GM21515 (cell line): Measurements from ENCODE around the gene ADGRA1.

Source experiments
- ATAC-seq: cut with Tn5 transposase; IDR thresholded peaks from one replicate; pipeline ENCODE4 v1.9.1; 2021; ENCODE audit not compliant: unreplicated experiment

The ADGRA1 gene

DNA sequence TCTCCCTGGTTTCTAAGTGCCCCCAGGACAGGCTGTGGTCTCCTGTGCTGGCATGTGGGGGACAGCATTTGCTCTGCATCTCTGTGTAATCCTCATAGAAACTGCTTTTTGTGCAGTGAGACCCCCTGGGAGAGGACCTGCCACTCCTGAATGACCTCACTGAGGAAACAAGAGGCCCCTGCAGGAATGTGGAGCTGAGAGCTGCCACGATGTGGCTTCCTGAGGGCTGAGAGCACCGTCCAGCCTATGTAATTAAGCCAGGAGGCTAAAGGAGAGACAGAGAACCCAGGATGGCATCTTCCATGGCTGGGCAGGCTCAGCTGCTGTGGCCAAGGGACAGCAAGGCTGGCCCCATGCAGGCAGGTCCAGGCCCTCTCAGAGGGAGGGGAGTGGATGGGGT is 32.3 kb upstream of the ADGRA1 start:
- ATAC-seq = no peak

- no peak for ATAC-seq
These were observed 31.7 kb upstream of the ADGRA1 start for GRCh38 chr10:133056001-133056400.

DNA sequence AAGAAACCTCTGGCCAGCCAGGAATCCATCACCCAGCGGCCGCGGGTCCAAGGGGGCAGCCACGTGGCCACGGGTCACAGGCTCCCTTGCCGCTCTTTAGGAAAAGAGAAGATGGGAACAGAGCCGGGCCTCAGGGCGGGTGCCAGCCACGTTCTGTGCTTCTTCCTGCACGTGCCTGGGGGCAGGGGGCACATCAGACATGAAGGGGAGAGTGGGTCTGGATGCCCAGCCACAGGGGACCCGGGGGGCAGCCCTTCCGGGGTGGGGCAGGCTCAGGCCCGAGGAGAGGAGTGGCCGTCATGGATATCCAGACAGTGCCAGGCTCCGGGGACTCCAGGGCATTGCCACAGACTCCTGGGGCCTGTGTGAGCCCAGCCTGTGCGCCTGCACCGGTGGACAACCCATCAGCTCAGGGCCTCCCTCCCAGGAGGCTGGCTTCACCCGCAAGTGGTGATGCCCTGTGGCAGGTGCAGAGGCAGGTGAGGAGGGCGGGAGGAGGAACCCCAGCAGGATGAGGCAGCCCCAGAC is 31.0 kb upstream of the ADGRA1 start:
- no peak for ATAC-seq

DNA sequence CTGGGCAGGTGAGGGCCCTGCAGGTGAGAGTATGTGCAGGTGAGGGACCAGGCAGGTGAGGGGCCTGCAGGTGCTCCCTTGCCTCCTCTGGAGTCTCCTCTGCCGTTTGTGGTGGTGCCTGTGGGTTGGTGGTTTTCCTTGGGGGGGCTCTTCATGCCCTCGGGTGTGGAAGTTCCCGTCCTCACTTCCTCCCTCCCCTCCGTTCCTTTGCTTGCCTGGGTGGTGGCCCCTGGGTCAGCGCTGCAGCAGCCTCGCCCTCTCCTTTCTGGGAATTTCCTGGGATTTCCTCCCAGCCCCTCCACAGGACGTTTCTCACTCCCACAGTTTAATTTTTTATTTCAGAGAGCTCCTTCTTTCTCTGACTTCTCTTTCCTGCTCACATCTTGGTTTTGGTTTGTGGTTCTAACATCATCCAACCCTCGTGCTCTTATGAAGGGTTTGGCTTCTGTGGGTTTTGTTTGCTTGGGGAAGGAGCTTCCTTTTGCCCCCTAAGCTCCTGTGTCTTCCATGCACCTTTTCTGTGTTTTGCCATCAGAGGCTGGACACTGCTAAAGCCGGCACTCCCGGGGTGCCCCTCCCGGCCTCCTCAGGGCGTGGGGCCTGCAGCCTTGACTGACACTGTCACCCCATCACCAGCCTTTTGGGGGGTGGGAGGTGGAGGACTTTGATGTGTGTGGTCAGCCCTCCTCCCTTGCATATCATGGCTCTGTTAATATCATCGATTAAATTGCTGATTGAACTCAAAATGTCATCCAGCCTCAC is 29.2 kb upstream of the ADGRA1 start:
- ATAC-seq = no peak

GRCh38 chr10:133059093-133059470 is 28.6 kb upstream of the ADGRA1 start:
- ATAC-seq = no peak

GRCh38 chr10:133059571-133059970 is 28.2 kb upstream of the ADGRA1 start:
- ATAC-seq = no peak

GRCh38 chr10:133060022-133060421 is 27.7 kb upstream of the ADGRA1 start:
- no peak for ATAC-seq

DNA sequence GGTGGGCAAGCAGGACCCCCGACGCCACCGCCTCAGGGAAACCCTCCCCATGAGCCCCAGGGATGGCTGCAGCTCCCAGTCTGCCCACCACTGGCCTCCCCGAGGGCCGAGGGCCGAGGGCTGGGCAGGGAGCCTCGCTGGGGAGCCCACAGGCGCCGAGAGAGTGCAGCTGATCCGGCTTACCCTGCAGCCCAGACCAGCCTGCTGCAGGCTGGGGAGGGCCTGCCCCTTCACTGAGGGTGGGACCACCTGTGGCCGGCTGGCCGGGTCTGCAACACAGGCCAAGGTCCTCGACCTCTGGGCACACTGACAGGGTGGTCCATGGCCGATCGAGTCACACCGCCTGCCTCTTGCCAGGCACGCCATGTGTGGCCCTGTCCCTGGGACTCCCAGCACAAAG is 27.3 kb upstream of the ADGRA1 start:
- ATAC-seq = no peak

- no peak for ATAC-seq
These were observed 26.8 kb upstream of the ADGRA1 start for GRCh38 chr10:133060881-133061280.

GRCh38 chr10:133061296-133062038 is 26.3 kb upstream of the ADGRA1 start:
- ATAC-seq = no peak

DNA sequence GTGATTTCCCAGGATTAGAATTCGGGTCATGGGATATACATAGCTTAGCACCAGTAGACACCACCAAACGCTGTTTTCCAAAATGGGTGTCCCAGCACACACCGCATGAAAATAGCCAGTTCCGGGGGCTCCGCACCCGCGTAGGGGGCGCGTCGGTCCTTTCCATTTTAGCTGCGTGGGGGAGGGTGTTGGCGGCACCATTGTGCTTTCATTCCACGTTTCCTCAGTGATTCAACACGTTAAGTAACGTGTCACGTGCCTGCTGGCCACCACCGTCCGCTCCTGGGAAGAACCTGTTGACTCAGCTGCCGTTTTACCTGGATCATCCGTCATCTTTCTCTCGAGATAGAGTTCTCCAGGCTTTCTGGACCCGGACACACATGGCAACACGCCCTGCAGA is 25.6 kb upstream of the ADGRA1 start:
- ATAC-seq = no peak

- ATAC-seq = no peak
These were observed 25.1 kb upstream of the ADGRA1 start for GRCh38 chr10:133062635-133063034.

GRCh38 chr10:133067149-133068105 is 20.3 kb upstream of the ADGRA1 start:
- no peak for ATAC-seq

DNA sequence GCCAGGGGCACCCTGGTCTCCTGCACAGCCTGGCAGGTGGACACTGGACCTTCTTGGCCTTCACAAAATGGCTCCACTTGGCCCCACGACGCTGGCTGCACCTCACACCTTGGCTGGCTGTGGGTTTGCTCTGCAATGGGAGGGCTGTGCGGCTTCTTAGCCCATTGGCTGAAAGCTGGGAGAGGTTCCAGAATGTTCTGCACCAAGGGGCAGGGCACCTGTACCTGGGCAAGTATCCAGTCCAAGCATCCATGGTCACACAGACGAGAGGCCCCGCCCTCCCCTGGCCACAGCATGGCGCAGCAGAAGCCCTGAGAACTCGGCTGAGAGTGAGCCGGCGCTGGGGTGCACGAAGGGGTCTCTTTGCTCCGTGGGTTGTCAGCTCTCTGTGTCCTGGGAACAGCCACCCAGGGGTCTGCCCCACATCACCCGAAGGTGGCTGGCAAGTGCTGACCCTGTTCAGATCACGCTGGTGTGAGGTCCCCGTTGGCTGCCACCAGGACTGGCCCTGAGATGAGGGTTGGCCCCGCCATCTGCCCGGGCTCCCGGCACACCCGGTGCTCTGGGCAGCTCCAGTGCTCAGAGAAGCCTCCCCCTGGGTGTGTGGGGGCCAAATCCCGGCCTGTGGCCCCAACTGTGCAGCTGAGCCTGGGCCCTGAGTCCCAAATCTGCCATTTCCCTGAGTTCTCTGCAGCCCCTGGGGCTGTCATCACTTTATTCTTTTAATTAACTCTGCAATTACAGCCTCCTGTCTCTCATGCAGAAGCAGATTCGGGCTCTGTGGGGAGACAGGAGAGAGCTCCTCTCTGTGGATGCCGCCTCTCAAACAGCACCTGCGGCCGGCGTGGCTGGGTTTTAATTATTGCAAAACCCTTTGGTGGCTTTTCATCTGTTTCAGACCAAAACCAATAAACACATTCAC is 19.4 kb upstream of the ADGRA1 start:
- no peak for ATAC-seq

- ATAC-seq = no peak
These were observed 18.6 kb upstream of the ADGRA1 start for GRCh38 chr10:133069033-133069525.

- ATAC-seq = no peak
These were observed 17.3 kb upstream of the ADGRA1 start for GRCh38 chr10:133070405-133070804.

DNA sequence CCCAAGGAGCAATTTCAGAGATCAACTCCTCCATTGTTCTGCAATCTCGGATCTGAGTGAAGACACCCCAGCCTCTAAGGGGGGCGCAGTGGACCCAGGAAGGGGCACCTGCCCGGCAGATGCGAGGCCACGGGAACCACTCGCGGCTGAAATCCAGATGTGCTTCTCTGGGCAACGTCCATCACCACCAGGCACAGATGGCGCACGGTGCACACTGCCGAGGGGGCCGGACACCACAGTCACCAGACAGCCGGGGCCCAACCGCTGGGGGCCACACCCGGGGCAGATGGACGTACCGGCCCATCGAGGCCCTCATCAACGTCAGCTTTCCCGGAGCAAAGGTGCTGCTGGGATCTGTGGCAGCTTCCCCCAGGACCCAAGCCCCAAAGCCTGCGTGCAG is 16.9 kb upstream of the ADGRA1 start:
- no peak for ATAC-seq

- ATAC-seq = no peak
These were observed 16.0 kb upstream of the ADGRA1 start for GRCh38 chr10:133071733-133072132.

DNA sequence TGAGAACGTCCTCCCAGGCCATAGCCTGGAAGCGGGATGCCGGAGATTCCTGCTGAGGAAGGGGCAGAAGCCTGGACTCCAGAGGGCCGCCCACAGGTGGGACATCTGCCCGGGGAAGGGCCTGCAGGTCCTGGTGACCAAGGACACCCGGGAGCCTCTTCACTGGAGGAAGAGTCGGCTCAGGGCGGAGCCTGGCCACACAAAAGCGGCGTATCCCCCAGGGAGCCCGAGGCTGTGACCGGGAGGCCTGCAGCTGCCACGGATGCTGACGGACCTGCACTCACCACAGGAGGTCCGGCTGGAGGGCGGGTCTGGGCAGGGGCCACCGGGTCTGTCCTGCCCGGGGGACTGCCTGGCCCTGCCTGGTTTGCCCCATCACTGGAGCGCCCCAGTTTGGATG is 15.5 kb upstream of the ADGRA1 start:
- ATAC-seq = no peak
